Body of pancreas (tissue), 4 donors: ENCODE data around the gene CDA. TPM values are rescaled to one million over a fixed set of nuclear protein-coding genes. Genes with fewer than 3 reads are reported as not detected.

Source experiments
- ATAC-seq: fragments of 150-250 bp; one replicate; pipeline ENCODE4 v1.9.1; 2016
- DNase-seq, 4 donors: peaks; one replicate each; pipeline ENCODE4 v3.0.0-alpha.2; 2019
- H3K27ac ChIP-seq, 4 donors: fragments of 200-600 bp; sonication (generic); 1 replicate in 3 of 4; 2 replicates in 1 of 4; pipeline versions ENCODE4 v1.5.1 to v1.6.1; 2016 to 2019; ENCODE audit warnings: mild to moderate bottlenecking in 1 of 4, mixed read lengths in 1 of 4, moderate library complexity in 1 of 4
- H3K27me3 ChIP-seq, 2 donors: fragments of 200-600 bp; sonication (generic); one replicate each; pipeline ENCODE4 v1.6.0; 2016; ENCODE audit warnings: mild to moderate bottlenecking in 1 of 2
- H3K36me3 ChIP-seq, 2 donors: fragments of 200-600 bp; sonication (generic); replicated peaks in 1 of 2; 2 replicates each; pipeline ENCODE4 v1.5.1; 2016; ENCODE audit warnings: low read depth in 2 of 2; ENCODE audit not compliant: insufficient read depth in 1 of 2
- H3K4me1 ChIP-seq: fragments of 200-600 bp; sonication (generic); one replicate; pipeline ENCODE4 v1.6.0; 2016
- H3K4me3 ChIP-seq, 2 donors: fragments of 200-600 bp; sonication (generic); 1 replicate in 1 of 2; 2 replicates in 1 of 2; pipeline ENCODE4 v1.5.1; 2016 to 2019
- H3K9me3 ChIP-seq, 3 donors: fragments of 200-600 bp; sonication (generic); 1 replicate in 2 of 3; 2 replicates in 1 of 3; pipeline ENCODE4 v1.5.1; 2016
- POLR2A ChIP-seq, 3 donors: fragments of 450-650 bp; IDR thresholded peaks; one replicate each; pipeline ENCODE4 v1.6.1; 2016; ENCODE audit warnings: antibody characterized with exemption in 3 of 3, mild to moderate bottlenecking in 2 of 3
- WGBS, 2 donors: methylation state at CpG; one replicate each; pipeline ENCODE4 v1.1.5; 2017; 5-methylcytosine and 5-hydroxymethylcytosine counted together
- intact Hi-C: fragments of 100-400 bp; cut with DNase I; formaldehyde crosslinking; loops from one replicate; pipeline ENCODE4 v1.15.1; 2023
- total RNA-seq, 2 donors: library from RNA; depleted of rRNA; stranded (reverse); fragments of >200 nt; gene quantifications; one replicate each; pipeline ENCODE4 v1.1.0, GENCODE V29; 2016
- TF ChIP-seq, protein P1 (sequence below), 7 experiments: fragments of 450-650 bp in 4 of 7; fragments of 200-600 bp in 3 of 7; sonication (generic) in 3 of 7; IDR thresholded peaks; one replicate each; pipeline ENCODE4 v1.5.1; 2016 to 2019; ENCODE audit warnings: antibody characterized with exemption in 7 of 7

Gene CDA
- total RNA-seq, 2 donors from 2014 or later: not detected

DNA sequence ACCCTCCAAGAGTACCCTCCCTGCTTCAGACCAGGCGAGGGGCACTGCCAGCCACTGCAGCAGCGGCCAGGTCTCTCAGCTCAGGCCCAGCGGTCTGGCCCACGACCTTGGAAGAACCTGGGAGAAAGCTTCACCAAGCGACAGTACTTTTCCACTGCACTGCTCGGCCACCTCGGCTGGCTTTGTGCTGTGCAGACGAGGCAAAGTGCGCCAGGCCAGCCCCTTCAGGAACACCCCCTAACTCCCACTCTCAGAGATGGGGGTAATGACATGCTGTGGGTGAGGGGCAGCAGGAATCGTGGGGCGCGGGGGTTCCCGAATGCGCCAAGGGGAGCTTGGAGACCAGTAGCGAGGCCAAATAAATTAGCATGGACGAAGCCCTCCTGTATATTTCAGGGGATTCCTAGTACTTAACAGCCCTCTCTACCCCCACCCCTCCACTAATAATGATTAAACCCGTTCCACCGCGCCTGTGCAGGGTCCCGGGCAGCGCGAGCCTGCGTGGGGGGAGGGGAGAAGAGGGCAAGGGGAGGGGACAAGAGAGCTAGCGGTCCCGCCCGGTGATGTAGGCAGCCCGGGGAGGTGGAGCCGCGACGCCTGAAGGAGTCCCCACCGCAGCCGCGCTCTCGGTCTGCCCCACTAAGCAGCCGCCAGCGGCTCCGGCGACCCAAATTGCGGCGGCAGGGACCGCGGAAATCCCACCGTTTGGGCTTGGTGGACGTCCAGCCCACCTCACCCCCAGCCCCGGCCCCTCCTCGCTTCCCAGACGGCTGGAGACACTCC, 36.8 kb upstream of the CDA start, which contains the start of gene FAM43B:
Gene FAM43B (plus strand): TSS at position 629 of the 783 bp plus-strand sequence. CDS start 401 bp downstream, outside the sequence.
- intact Hi-C loops: no loop called here
- Histone ChIP-seq H3K4me1 (peaks cover 21% of the 10 kb centered on the region), H3K27me3 (peaks cover 0 to 12% of the 10 kb centered on the region in 2 donors), H3K27ac (no peak within 1 kb of the TSS), H3K4me3 (no peak within 1 kb of the TSS), H3K36me3 (no peaks in the 10 kb centered on the region), H3K9me3 (no peaks in the 10 kb centered on the region)
- ATAC-seq (peak; percentile 51), DNase-seq (peak; percentile 21 to 49 (median 40))
- TF ChIP-seq, protein P1, sequence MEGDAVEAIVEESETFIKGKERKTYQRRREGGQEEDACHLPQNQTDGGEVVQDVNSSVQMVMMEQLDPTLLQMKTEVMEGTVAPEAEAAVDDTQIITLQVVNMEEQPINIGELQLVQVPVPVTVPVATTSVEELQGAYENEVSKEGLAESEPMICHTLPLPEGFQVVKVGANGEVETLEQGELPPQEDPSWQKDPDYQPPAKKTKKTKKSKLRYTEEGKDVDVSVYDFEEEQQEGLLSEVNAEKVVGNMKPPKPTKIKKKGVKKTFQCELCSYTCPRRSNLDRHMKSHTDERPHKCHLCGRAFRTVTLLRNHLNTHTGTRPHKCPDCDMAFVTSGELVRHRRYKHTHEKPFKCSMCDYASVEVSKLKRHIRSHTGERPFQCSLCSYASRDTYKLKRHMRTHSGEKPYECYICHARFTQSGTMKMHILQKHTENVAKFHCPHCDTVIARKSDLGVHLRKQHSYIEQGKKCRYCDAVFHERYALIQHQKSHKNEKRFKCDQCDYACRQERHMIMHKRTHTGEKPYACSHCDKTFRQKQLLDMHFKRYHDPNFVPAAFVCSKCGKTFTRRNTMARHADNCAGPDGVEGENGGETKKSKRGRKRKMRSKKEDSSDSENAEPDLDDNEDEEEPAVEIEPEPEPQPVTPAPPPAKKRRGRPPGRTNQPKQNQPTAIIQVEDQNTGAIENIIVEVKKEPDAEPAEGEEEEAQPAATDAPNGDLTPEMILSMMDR (IDR thresholded peaks at IDR 0.05): no peak
- no peak for TF ChIP-seq POLR2A (IDR thresholded peaks at IDR 0.05)
- WGBS, 2 donors: 1 to 2% methylated on average over 13 to 47 of the region's 47 CpGs

DNA sequence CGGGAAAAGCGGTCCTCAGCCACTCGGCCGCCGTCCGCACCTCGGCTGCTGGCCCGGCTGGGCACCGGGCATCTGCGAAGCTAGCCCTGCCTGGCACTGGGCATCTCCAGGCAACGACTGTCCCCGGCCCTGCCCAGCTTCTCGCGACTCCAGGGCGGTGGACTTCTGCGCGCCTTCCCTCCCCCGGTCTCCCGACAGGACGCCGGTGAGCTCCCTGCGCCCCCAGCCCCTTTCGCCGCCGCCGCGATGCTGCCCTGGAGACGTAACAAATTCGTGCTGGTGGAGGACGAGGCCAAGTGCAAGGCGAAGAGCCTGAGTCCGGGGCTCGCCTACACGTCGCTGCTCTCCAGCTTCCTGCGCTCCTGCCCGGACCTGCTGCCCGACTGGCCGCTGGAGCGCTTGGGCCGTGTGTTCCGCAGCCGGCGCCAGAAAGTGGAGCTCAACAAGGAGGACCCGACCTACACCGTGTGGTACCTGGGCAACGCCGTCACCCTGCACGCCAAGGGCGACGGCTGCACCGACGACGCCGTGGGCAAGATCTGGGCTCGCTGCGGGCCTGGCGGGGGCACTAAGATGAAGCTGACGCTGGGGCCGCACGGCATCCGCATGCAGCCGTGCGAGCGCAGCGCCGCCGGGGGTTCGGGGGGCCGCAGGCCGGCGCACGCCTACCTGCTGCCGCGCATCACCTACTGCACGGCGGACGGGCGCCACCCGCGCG, 36.0 kb upstream of the CDA start:
- H3K4me1 ChIP-seq: peaks cover 21% of the 10 kb centered on the region
- intact Hi-C loops: no loop called here
- DNase-seq (no peak), ATAC-seq (no peak)
- no peak overlapping the region for H3K4me3 ChIP-seq
- WGBS, 2 donors: 2 to 4% methylated on average over 20 to 82 of the region's 82 CpGs
- H3K27ac ChIP-seq: no peak overlapping the region
- H3K36me3 ChIP-seq: no peaks in the 10 kb centered on the region
- TF ChIP-seq, protein P1 (IDR thresholded peaks at IDR 0.05): no peak
- no peak for TF ChIP-seq POLR2A (IDR thresholded peaks at IDR 0.05)
- H3K27me3 ChIP-seq: peaks cover 0 to 12% of the 10 kb centered on the region in 2 donors
- no peaks in the 10 kb centered on the region for H3K9me3 ChIP-seq

DNA sequence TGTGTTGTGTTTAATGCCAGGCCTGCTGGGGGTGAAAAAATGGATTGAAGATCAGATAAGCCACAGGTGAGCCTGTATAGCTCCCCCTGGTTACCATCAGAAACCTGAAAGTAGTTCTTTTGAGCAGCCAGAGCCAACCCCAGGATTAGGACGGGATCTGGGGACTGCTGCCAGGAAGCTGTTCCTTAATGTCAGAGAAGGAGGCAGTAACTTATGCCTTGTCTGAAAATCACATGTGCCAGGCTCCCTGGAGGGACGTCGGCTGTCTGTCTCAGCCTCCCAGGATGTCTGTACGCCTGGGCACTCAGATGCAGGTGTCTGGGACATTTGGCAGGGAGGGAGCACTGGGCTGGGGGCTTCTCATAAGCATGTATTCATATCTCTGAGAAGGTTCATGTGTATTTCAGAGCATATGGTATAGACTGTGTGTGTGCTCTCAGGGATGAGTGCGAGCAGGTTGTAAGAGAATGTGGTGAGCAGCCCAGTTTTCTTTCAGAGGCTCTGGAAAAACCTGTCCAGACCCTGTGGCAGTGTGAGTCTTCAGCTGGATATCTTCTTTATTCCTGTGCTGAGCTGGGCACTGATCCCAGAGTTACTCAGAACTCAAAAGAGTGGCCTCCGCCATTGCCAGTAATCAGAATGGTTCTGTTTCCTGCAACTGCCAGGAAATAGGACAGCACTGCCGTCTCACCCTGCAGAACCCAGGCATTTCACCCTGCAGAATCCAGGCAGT, 33.7 kb upstream of the CDA start:
- Histone ChIP-seq H3K36me3 (no peaks in the 10 kb centered on the region), H3K9me3 (no peaks in the 10 kb centered on the region), H3K4me1 (peaks cover 21% of the 10 kb centered on the region), H3K27me3 (peaks cover 0 to 12% of the 10 kb centered on the region in 2 donors), H3K27ac (no peak overlapping the region), H3K4me3 (no peak overlapping the region)
- WGBS, 2 donors: 44 to 45% methylated on average over 7 of the region's 7 CpGs
- TF ChIP-seq, protein P1 (IDR thresholded peaks at IDR 0.05): no peak
- TF ChIP-seq POLR2A (IDR thresholded peaks at IDR 0.05): no peak
- no peak for ATAC-seq
- no peak for DNase-seq
- intact Hi-C loops: no loop called here

DNA sequence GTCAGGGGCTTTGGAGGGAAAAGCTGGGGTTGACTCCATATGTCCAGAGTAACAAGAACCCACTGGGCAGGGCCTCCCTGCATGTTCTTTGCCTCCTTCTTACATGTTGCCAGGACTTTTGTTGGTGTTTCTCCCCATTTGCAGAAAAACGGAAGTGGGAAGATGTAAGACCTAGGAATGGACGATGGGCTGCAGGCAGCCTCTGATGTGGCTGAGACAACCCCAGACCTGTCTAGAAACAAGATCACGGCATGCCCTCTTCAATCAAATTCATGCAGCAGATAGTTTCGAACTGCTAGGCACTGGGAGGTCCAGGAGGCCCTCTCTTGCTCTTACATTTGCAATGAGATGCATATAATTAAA, 33.2 kb upstream of the CDA start:
- peaks cover 0 to 12% of the 10 kb centered on the region in 2 donors for H3K27me3 ChIP-seq
- H3K36me3 ChIP-seq: no peaks in the 10 kb centered on the region
- intact Hi-C loops: no loop called here
- no peak for ATAC-seq
- H3K4me1 ChIP-seq: peaks cover 21% of the 10 kb centered on the region
- H3K9me3 ChIP-seq: no peaks in the 10 kb centered on the region
- no peak overlapping the region for H3K27ac ChIP-seq
- 58% methylated on average over 4 of the region's 4 CpGs for WGBS, 2 donors
- DNase-seq: no peak
- TF ChIP-seq, protein P1 (IDR thresholded peaks at IDR 0.05): no peak
- no peak for TF ChIP-seq POLR2A (IDR thresholded peaks at IDR 0.05)
- no peak overlapping the region for H3K4me3 ChIP-seq
